Cardiac muscle cell (in vitro differentiated cells and primary cell): Measurements from ENCODE around the gene PRR29. TPM values are rescaled to one million over a fixed set of nuclear protein-coding genes. Genes with fewer than 3 reads are reported as not detected.
A peak's percentile ranks its signal among the peaks of the same experiment; 100 is the strongest.

Source experiments
- DNase-seq, 2 donors: peaks; one replicate each; pipeline versions ENCODE4 v3.0.0 to v3.0.0-alpha.2; 2010 to 2017; ENCODE audit warnings: low read depth in 1 of 2, low spot score in 1 of 2
- H3K27ac ChIP-seq: fragments of 200-600 bp; sonication (generic); 2 replicates; pipeline ENCODE4 v1.5.1; 2016
- H3K27me3 ChIP-seq: fragments of 200-600 bp; sonication (generic); 2 replicates; pipeline ENCODE4 v1.6.0; 2016; ENCODE audit warnings: control low read depth
- H3K36me3 ChIP-seq: fragments of 200-600 bp; sonication (generic); 2 replicates; pipeline ENCODE4 v1.5.1; 2016; ENCODE audit warnings: control low read depth
- H3K4me1 ChIP-seq: fragments of 200-600 bp; sonication (generic); 2 replicates; pipeline ENCODE4 v1.8.1; 2017; ENCODE audit warnings: low read depth, mild to moderate bottlenecking, mixed run types
- H3K4me3 ChIP-seq: fragments of 200-600 bp; sonication (generic); 2 replicates; pipeline ENCODE4 v1.5.1; 2016; ENCODE audit warnings: mild to moderate bottlenecking
- H3K9me3 ChIP-seq: fragments of 200-600 bp; sonication (generic); 2 replicates; pipeline ENCODE4 v1.5.1; 2017; ENCODE audit warnings: low read depth, mild to moderate bottlenecking, control low read depth
- CTCF ChIP-seq: IDR thresholded peaks from 2 replicates; pipeline ENCODE4 v1.5.1; 2012; ENCODE audit warnings: low read depth, mild to moderate bottlenecking, low read length
- polyA plus RNA-seq: library from polyadenylated mRNA; unstranded; fragments of >200 nt; fragmentation: Nextera tagmentation; extraction: Ambion mirVana; gene quantifications from 2 replicates; pipeline ENCODE4 v1.2.1, GENCODE V29; 2016
- total RNA-seq: library from RNA; depleted of rRNA; stranded (reverse); fragments of >200 nt; gene quantifications from 2 replicates; pipeline ENCODE4 v1.2.3, GENCODE V29; 2016

PRR29 gene
- total and polyA plus RNA-seq, 2 experiments from 2014 or later = 1.7 to 3.6 TPM

- peaks cover 13% of the 10 kb centered on the region for H3K27me3 ChIP-seq
- no peaks in the 10 kb centered on the region for H3K36me3 ChIP-seq
- no peak for DNase-seq
- TF ChIP-seq CTCF = no peak
- no peaks in the 10 kb centered on the region for H3K9me3 ChIP-seq
- H3K4me3 ChIP-seq = no peak overlapping the region
- no peaks in the 10 kb centered on the region for H3K4me1 ChIP-seq
- H3K27ac ChIP-seq = no peak overlapping the region
Measured at GRCh38 chr17:64001091-64001579, 3.0 kb downstream of the PRR29 start.

GRCh38 chr17:64001763-64002529, 3.8 kb downstream of the PRR29 start:
- H3K27ac ChIP-seq = no peak overlapping the region
- no peaks in the 10 kb centered on the region for H3K9me3 ChIP-seq
- no peaks in the 10 kb centered on the region for H3K4me1 ChIP-seq
- TF ChIP-seq CTCF = no peak
- peaks cover 7% of the 10 kb centered on the region for H3K27me3 ChIP-seq
- peak in 1 of 2 donors; percentile 74 for DNase-seq
- H3K4me3 ChIP-seq = no peak overlapping the region
- H3K36me3 ChIP-seq = no peaks in the 10 kb centered on the region

GRCh38 chr17:64002658-64003525, 4.7 kb downstream of the PRR29 start:
- H3K36me3 ChIP-seq = no peaks in the 10 kb centered on the region
- no peaks in the 10 kb centered on the region for H3K4me1 ChIP-seq
- no peak overlapping the region for H3K4me3 ChIP-seq
- TF ChIP-seq CTCF = no peak
- no peak for DNase-seq
- H3K27me3 ChIP-seq = no peaks in the 10 kb centered on the region
- no peak overlapping the region for H3K27ac ChIP-seq
- no peaks in the 10 kb centered on the region for H3K9me3 ChIP-seq

- Histone ChIP-seq H3K27ac (no peak overlapping the region), H3K4me1 (no peaks in the 10 kb centered on the region), H3K9me3 (no peaks in the 10 kb centered on the region), H3K4me3 (no peak overlapping the region), H3K36me3 (no peaks in the 10 kb centered on the region), H3K27me3 (no peaks in the 10 kb centered on the region)
- no peak for DNase-seq
- no peak for TF ChIP-seq CTCF
Measured at GRCh38 chr17:64003526-64004121, 5.5 kb downstream of the PRR29 start.

- no peak for DNase-seq
- Histone ChIP-seq H3K9me3 (no peaks in the 10 kb centered on the region), H3K4me3 (no peak overlapping the region), H3K4me1 (no peaks in the 10 kb centered on the region), H3K36me3 (no peaks in the 10 kb centered on the region), H3K27me3 (no peaks in the 10 kb centered on the region), H3K27ac (no peak overlapping the region)
- TF ChIP-seq CTCF = no peak
Measured at GRCh38 chr17:64004218-64004770, 6.1 kb downstream of the PRR29 start.
